HG03103 (cell line): ENCODE measurements around the gene SEPTIN12.

Experiments used
- ATAC-seq: cut with Tn5 transposase; IDR thresholded peaks from one replicate; pipeline ENCODE4 v1.9.1; 2021; ENCODE audit warnings: low read depth; ENCODE audit not compliant: unreplicated experiment

The SEPTIN12 gene

DNA sequence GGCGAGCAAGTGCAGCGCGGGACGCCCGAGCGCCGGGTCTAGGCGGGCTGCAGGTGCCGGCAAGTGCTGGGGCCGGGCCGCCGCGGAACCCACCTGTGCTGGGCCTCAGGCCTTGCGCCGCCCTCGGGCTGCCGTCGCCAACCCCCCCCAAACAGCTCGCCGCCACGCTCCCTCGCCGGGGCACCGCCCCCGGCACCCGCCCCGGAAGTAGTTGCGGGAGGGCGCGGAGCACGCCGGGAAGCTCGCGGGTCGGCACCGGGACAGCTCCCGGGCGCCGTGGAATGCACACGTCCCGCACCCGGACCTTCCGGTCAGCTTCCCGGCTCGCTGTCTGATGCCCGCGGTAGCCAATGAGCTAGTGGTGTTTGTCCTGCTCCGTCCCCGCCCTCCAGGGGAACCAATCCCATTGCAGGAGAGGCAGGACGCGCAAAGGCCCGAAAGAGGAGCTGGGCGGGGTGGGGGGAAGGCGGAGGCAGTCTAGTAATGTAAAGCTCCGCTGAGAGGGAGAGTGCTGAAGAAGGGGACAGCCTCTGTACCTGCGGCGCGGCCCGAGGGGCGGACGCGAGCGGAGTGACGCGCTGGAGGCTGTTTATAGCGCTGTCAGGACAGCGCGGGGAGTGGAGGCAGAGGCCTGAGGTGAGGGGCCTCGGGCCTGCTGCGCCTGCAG is 53.9 kb downstream of the SEPTIN12 start, which contains the start of the genes ANKS3 and DNAAF8:
Gene ANKS3 (minus strand): TSS at position 209 of the 667 bp plus-strand sequence. CDS start 4,122 bp downstream, outside the sequence.
Gene DNAAF8 (plus strand): TSS at position 475 of the 667 bp plus-strand sequence. CDS start 1,978 bp downstream, outside the sequence.
- peak; percentile 70 for ATAC-seq

DNA sequence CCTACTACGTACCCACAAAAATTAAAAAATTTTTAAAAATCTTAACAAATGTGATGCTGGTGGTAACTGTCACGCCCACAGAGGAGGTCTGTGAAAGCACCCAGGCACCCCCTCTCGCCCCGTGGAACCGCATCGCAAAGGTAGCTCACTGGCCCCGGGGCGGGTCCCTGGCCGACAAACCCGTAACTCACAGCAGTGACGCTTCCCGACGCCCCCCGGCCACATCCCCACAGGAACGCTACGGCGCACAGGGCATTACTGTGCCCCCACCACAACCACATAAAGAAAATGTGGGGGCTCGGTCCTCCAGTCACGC is 54.4 kb downstream of the SEPTIN12 start:
- ATAC-seq = no peak

DNA sequence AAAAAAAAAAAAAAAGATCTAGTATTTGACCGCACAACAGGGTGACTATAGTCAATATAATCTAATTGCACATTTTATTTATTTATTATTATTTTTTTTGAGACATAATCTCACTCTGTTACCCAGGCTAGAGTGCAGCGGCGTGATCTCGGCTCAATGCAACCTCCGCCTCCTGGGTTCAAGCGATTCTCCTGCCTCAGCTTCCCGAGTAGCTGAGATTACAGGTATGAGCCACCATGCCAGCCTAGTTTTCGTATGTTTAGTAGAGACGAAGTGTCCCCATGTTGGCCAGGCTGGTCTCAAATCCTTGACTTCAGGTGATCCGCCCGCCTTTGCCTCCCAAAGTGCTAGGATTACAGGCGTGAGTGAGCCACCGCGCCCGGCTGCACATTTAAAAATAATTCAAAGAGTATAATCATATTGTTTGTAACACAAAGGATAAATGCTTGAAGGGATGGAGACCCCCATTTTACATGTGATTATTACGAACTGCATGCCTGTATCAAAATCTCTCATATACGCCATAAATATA is 54.9 kb downstream of the SEPTIN12 start:
- no peak for ATAC-seq

DNA sequence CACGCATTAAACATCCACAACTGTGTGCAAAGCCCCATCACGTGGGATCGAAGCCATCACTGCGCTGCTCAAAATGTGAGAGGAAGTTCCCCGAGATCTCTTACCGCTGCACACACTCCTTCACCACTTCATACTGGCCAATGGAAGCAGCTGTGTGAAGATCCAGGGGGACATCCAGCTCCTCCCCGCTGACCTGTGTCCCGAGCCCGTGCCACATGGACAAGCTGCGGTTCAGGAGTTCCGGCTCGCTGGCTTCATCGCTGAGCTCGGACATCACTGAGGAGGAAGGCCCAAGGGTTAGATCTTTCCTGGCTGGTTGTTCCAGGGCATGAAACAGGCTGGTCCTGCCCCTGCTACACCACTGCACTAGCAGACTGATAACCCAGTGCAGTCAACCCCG is 58.3 kb downstream of the SEPTIN12 start:
- ATAC-seq = no peak

DNA sequence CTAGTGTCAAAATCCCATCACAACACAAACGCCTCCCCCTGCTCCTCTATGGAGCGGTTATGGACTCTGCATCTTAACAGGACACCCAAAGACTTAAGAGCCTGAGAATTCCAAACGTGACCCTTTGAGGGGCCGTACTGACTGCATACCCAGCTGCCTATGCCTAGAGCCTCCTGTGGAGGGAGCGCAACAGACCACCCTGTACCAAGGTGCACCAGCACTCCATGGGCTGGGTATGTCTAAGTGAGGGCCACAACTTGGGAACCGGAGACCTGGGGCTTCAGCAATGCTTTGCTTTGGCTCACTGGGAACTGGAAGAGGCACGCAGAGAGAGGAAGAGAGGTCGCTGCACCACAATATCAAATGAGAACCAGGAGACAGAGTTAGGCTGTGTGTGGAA is 59.5 kb downstream of the SEPTIN12 start:
- no peak for ATAC-seq
